GM18499 (cell line): Measurements from ENCODE around the gene RECQL5.
"Not testable (repeated sequence)": the region's sequence is repeated elsewhere in the genome, so short reads cannot be mapped to it uniquely, and the experiment has no call there.

ENCODE experiments used
- ATAC-seq: cut with Tn5 transposase; IDR thresholded peaks from one replicate; pipeline ENCODE4 v1.9.1; 2021; ENCODE audit warnings: moderate number of reproducible peaks; ENCODE audit not compliant: insufficient read depth, unreplicated experiment

RECQL5 gene

DNA sequence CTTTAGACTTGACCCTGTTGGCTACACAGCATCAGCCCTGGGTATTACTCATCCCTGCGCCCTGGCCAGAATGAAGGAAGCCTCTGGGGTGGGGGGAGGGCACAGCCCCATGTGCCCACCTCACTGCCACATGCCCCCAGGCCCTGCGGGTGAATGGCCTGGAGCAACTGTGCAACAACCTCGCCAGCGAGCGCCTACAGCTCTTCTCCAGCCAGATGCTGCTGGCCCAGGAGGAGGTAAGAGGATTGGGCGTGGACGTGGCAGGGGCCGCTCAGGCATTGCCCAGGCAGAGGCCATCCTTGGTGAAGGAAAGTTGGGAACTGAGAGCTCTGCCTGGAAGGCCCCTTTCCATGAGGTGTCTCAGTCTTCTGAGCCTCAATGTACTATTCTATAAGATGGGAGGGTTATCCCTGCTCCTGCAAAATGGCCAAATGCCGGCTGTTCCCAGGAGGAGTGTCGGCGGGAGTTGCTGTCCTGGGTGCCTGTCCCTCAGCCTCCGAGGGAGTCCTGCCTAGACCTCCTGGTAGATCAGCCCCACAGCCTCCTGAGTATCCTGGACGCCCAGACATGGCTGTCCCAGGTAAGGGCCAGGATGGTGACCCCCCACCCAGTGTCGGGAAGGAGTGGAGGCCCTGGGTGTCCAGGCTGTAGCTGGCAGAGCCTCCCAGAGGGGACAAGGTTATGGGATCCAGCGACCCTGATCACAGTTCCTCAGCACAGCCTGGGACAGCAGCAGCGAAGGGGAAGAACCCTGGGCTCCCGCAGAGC lies 70.5 kb downstream of the RECQL5 start:
- ATAC-seq: no peak

DNA sequence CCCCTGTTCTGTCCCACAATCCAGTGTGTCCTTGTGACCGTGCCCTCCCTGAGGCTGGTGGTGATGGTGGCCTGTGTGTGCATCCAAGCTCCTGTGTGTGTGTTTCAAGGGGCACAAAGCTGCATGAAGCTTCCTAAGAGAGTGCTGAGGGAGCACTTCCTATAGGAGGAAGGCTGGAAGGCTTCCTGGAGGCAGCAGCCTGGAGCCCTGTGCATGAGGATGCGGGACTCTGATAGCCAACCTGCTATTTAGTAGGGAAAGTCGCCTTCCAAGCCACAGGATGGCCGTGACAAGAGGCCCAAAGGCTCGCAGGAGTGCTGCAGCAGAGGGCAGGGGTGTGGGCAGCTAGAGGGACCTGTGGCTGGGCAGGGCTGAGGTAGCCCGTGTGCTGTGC lies 71.0 kb downstream of the RECQL5 start:
- ATAC-seq: no peak

DNA sequence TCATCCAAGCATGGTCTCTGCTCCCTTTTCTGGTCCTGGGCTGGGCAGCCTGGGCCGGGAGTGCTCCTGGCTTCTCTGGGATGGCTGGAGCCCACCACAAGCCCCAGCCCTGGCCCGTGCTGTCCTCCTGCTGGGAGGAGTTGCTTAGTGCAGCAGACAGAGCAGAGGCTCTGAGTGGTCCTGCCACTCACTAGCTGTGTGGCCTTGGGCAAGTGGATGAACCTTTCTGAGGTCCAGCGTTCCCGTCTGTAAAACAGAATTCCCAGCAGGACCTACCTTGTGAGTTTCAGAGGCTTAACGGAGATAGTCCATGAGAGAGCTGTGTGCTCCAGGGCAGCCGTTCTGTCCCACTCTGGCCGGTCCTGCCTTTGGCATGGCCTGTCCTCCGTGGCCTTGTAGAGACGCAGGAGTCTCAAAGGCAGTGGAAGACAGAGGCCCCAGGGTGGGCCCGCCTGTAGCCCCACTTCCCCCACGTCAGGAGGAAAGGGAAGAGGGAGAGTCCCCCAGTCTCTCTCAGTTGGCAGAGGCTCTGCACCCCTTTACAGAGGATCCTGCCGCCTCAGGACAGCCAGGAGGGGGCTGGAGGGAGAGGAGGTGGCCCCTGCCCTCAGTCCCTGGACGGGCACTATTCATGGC lies 71.6 kb downstream of the RECQL5 start:
- no peak for ATAC-seq

DNA sequence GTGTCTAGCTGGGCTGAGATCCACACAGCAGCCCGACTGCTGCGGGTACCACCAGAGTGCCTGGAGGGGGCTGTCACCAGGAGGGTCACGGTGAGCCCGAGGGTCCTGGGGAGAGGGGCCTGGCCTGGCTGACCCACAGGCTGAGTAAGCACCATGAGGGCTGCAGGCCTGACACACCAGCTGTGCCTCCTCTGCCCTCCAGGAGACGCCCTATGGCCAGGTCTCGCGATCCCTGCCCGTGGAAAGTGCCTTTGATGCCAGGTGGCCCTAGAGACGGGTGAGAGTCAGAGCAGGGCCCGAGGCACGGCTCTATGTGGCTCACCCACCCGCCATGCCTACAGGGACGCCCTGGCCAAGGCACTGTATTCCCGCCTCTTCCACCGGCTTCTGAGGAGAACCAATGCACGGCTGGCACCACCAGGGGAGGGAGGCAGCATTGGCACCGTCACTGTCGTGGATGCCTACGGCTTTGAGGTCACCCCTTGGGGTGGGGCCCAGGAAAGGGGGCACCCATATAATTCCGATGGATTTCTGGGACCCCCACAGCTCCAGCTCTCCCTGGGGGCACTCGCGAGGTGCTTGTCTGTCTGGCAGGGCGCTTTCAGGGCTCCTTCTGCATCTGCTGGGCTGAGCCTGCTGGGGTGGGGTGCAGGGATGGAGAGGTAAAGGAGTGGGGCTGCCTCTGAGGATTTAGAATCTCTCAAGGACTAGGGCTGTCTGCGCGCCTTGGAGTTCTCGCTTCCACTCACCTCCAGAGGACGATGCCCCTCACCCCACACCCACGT lies 72.3 kb downstream of the RECQL5 start:
- no peak for ATAC-seq

DNA sequence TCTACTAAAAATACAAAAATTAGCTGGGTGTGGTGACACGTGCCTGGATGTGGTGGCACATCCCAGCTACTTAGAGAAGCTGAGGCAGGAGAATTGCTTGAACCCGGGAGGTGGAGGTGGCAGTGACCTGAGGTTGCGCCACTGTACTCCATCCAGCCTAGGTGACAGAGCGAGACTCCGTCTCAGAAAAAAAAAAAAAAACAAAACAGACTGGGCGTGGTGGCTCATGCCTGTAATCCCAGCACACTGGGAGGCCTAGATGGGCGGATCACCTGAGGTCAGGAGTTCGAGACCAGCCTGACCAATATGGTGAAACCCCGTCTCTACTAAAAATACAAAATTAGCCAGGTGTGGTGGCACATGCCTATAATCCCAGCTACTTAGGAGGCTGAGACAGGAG lies 73.5 kb downstream of the RECQL5 start:
- not testable (repeated sequence) for ATAC-seq

DNA sequence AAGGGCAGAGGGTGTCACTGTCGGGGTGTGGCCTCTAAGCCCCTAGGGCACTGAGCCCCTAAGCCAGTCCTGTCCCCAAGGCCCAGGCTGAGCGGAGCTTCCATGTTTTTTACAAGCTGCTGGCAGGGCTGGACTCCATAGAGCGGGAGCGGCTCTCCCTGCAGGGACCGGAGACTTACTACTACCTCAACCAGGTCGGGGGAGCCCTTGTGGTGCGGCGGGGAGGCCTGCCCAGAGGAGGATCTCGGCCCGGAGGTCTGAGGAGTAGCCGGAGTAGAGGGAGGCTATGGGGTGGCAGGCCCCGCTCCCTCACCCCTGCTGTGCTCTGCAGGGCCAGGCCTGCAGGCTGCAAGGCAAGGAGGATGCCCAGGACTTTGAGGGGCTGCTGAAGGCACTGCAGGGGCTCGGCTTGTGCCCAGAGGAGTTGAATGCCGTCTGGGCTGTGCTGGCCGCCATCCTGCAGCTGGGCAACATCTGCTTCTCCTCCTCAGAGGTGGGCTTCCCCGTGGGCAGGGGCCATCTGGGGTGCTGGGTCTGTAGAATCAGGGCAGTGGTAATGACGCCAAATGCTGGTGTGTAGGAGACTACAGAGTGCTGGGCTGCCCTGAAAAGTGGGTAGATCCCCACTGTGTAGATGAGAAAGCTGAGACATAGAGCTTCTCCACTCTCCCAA lies 74.5 kb downstream of the RECQL5 start:
- no peak for ATAC-seq

DNA sequence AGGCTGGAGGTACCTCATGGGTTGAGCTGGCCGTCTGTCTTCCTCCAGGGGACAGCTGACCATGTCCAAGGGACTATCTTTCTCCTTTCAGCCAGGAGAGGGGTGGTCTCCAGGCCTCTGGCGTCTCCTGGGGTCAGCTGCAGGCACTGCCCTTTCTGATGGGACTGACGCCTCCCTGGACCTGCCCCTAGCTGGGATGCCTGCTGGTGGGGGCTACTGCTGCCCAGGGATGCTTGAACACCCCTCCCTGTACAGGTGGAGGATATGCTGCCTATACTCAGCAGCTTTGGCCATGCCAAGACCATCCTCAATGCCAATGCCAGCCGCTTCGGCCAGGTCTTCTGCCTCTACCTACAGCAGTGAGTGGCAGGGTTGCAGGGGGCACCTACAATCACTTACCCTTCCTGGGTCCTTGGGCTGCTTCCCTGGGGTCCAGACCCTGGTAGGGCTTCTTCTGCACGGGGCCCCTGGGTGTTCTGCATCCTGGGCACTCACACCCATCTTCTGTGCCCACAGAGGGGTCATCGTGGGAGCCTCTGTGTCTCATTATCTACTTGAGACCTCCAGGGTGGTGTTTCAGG lies 75.1 kb downstream of the RECQL5 start:
- ATAC-seq: no peak

DNA sequence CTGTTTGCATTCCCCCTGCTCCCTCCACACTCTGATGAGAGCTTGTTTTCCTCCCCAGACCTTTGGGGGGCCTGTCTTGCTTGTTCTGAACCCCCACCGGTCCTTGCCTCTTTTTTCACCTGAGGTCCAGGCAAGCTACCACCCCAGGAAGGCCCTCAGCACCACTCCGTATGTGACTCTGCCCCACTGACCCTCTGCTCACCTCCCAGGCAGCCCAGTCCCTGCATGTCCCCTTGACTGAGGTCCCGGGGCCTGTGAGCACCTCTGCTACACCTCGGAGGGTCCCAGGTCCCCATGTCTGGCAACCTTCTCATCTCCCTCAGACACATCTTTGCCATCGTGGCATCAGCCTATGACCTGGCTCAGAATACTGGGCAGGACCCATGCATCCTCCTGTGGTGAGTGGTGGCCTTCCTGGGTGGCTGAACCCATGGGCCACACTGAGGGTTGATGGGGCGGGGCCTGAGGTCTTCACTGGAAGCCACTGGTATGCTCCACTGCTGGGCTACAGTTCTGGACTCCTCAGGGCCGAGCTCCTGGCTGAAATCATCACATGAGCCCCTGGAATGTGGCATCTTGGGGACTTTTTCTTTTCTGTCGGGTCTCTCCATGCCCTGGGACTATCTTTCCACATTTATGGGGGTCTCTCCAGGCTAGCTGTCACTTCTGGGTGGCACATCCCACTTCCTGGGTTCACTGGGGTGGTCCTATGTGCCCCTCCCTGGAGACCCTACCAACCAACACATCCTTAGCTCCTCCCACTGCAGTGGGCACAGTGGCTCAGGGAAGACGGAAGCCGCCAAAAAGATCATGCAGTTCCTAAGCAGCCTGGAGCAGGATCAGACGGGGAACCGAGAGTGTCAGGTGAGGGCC lies 75.9 kb downstream of the RECQL5 start:
- ATAC-seq: no peak

DNA sequence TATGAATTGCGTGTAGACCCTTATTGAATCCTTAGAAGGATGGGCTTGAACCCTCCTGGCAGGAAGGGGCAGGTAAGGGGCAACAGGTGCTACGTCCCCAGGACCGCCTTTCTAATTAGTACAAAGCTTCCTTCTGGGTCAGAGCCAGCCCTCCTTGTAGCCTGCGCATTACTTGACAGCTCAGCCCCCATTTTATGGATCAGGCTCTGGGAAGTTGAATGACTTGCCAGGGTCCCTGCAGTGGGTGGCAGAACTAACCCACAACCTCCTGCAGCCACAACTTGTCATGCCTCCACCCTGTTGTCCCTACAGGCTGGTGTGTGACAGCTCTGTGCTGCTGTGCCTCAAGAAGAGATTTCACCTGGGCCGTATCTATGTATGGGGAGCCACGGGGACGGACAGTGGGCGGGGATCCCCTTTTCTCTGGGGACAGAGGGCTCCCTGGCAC lies 76.6 kb downstream of the RECQL5 start:
- no peak for ATAC-seq

DNA sequence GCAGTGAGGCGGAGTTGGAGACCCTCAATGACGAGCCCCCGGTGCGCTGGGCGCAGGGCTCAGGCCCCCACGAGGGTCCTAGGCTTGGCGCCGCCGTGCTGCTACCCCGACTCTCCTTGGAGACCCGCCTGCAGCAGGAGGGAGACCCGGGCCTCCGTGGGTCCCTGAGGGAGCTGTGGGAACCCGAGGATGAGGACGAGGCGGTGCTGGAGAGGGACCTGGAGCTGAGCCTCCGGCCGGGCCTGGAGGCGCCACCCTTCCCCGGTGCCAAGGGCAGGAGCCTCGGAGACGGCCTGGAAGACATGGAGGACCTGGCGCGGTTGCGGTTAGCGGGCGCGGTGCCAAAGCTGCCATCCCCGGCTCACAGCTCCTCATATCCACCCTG lies 77.0 kb downstream of the RECQL5 start:
- no peak for ATAC-seq

DNA sequence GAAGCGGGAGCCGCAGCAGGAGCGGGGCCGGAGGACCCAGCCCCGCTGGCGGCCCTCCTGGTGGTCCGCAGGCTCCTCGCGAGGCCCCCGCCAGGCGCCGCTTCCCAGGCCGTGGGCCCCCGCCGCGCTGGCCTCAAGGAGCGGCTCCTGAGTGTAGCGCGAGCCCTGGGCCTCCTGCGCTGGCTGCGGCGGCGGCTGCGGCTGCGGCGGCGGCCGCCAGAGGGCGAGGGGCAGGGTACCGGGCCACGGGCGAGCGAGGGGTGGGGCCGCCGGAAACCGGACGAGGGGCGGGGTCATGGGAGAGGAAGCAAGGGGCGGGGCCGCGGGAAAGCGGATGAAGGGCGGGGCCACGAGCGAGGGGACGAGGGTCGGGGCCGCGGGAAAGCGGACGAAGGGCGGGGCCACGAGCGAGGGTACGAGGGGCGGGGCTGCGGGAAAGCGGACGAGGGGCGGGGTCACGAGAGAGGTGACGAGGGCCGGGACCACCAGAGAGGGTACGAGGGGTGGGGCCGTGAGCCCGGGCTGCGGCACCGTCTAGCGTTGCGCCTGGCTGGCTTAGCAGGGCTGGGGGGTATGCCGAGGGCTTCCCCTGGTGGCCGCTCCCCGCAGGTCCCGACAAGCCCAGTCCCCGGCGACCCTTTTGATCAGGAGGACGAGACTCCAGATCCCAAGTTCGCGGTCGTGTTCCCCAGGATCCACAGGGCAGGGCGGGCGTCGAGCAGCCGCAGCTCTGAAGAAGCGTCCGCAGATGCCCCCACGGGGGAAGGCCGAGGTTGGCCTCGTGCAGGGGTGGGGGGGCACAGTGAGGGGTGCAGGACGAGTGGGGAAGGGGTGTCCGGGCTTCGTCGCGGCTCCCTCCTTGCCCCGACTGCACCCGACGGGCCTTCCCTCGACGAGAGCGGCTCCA lies 77.7 kb downstream of the RECQL5 start:
- ATAC-seq: no peak

DNA sequence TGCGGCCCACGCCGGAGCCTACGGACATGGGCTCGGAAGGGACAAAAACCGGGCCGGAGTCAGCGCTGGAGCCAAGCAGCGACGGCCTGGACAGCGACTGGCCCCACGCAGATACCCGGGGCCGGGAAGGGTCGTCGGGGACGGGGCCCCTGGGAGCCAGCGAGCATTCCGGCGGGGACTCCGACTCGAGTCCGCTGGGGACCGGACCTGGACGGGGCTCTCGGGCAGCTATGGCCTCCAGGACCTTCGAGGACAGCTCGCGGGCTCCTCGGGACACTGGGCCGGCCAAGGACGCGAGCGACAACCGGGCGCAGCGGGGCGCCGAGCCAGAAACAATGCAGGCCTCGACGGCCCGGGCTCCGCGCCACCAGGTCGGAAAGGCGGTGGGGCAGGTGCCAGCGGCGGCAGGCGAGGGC lies 78.3 kb downstream of the RECQL5 start:
- no peak for ATAC-seq

DNA sequence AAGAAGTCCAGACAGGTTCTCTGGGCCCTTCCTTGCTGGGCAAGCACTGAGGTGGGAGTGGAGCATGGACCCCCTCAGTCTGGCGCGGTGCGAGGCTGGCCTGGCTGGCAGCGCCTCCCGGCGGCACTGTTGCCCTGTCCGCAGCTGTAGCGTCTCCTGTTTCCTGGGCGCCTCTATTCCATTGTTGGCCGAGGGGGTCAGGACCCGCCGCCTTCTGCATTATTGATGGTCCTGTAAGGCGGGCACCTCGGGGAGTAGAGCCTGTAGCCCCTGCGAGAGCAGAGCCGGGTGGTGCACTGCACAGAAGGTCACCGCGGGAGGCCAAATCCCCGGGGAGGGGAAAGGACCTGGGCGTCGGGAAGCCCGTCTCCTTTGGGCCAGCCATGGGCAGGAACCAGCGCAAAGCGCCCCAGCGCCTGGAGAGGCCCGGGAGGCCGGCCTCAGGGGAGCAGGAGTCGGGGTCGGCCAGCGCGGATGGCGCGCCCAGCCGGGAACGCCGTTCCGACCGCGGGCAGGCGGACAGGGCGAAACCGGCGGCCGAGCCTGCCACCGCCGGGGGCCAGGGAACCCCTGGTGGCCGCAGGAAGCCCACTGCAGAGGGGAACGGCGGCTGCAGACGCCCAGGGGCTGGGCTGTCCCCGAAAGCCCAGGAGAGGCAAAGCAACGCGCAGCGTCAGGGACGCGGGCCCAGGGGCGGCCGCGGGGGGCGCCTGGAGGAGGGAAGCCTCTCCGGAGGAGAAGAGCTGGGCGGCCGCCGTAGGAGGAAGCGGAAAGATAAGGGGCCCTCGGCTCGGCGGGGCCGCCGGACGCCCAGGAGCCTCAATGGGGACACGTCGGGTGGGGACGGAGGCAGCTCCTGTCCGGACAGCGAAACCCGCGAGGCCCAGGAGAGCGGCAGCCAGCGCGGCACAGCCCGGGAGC lies 79.0 kb downstream of the RECQL5 start, which contains the start of gene MYO15B:
MYO15B (plus strand) TSS at position 126 of the 921 bp plus-strand sequence; CDS start at position 384, 258 bp downstream.
- no peak for ATAC-seq

DNA sequence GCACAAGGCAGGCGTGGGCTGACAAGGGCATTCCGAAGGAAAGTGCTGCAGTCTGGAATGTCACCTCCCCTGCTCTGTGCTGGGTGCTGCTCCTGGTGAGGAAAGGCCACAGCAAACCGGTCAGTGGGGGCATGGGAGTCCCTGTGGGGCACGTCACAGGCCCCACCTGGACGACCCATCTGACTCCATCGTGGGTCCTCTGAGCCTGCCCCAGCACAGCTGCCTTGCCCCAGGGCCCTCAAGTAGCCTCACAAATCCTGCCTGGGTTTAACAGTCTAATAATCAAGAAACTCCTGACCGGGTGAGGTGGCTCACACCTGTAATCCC lies 82.1 kb downstream of the RECQL5 start:
- no peak for ATAC-seq

DNA sequence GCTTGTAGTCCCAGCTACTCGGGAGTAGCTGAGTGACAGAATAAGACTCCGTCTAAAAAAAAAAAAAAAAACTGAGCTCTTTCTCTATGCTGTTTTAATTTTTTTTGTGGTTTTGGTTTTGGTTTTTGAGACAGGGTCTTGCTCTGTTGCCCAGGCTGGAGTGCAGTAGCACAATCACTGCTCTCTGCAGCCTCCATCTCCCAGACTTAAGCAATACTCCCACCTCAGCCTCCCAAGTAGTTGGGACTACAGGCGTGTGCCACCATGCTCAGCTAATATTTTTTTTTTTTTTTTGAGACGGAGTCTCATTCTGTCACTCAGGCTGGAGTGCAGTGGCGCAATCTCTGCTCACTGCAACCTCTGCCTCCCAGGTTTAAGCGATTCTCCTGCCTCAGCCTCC lies 83.8 kb downstream of the RECQL5 start:
- ATAC-seq: not testable (repeated sequence)

DNA sequence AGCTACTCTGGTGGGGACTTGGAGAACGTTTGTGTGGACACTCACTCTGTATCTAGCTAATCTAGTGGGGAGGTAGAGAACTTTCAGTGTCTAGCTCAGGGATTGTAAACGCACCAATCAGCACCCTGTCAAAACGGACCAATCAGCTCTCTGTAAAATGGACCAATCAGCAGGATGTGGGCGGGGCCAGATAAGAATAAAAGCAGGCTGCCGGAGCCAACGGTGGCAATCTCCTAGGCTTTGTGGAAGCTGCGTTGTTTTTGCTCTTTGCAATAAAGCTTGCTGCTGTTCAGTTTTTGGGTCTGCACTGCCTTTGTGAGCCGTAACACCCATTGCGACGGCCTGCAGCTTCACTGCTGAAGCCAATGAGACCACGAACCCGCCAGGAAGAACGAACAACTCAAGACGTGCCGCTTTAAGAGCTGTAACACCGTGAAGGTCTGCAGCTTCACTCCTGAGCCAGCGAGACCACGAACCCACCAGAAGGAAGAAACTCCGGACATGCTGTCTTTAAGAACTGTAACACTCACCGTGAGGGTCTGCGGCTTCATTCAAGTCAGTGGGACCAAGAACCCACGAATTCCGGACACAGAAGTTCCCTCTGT lies 85.7 kb downstream of the RECQL5 start:
- not testable (repeated sequence) for ATAC-seq
